HepG2 (cell line): ENCODE results near the gene SAMD14. TPM values are rescaled to one million over a fixed set of nuclear protein-coding genes. Genes with fewer than 3 reads are reported as not detected.
A peak's percentile ranks its signal among the peaks of the same experiment; 100 is the strongest.

ENCODE experiments used
- HNRNPL ChIP-seq: fragments of 200-400 bp; formaldehyde crosslinking; IDR thresholded peaks from 2 replicates; pipeline ENCODE4 v1.6.1; 2017; ENCODE audit warnings: mild to moderate bottlenecking, low read depth, low read length
- HNRNPLL ChIP-seq: fragments of 200-400 bp; formaldehyde crosslinking; IDR thresholded peaks from 2 replicates; pipeline ENCODE4 v1.6.1; 2017; ENCODE audit warnings: mild to moderate bottlenecking, low read depth, low read length; ENCODE audit not compliant: poor library complexity, severe bottlenecking
- KLF15 ChIP-seq: sonication (generic); formaldehyde crosslinking; IDR thresholded peaks from 2 replicates; pipeline ENCODE4 v1.8.1; 2023; ENCODE audit warnings: borderline replicate concordance, mild to moderate bottlenecking, inconsistent platforms, missing genetic modification reagents, mixed read lengths
- MED13 ChIP-seq: sonication (generic); formaldehyde crosslinking; IDR thresholded peaks from 2 replicates; pipeline ENCODE4 v1.5.0; 2020; ENCODE audit warnings: missing genetic modification reagents
- PHF8 ChIP-seq: sonication (generic); formaldehyde crosslinking; IDR thresholded peaks from 2 replicates; pipeline ENCODE4 v1.5.0; 2020; ENCODE audit warnings: missing genetic modification reagents
- RFXAP ChIP-seq: sonication (generic); formaldehyde crosslinking; IDR thresholded peaks from 2 replicates; pipeline ENCODE4 v1.4.0; 2020; ENCODE audit warnings: missing genetic modification reagents, borderline replicate concordance
- TGIF2 ChIP-seq: IDR thresholded peaks from 2 replicates; pipeline ENCODE4 v1.6.1; 2016; ENCODE audit warnings: control low read depth, missing compliant biosample characterization
- ZBTB7B ChIP-seq: sonication (generic); formaldehyde crosslinking; IDR thresholded peaks from 2 replicates; pipeline ENCODE4 v1.4.0; 2020; ENCODE audit warnings: missing genetic modification reagents
- ZNF124 ChIP-seq: sonication (generic); formaldehyde crosslinking; IDR thresholded peaks from 2 replicates; pipeline ENCODE4 v1.4.0; 2020; ENCODE audit warnings: missing genetic modification reagents
- ZNF17 ChIP-seq: sonication (generic); formaldehyde crosslinking; IDR thresholded peaks from 2 replicates; pipeline ENCODE4 v1.5.0; 2020; ENCODE audit warnings: mild to moderate bottlenecking, missing genetic modification reagents
- ZNF24 ChIP-seq: fragments of 450-650 bp; IDR thresholded peaks from 2 replicates; pipeline ENCODE4 v1.6.1; 2017; ENCODE audit warnings: antibody characterized with exemption, mild to moderate bottlenecking
- ZNF747 ChIP-seq: sonication (generic); formaldehyde crosslinking; IDR thresholded peaks from 2 replicates; pipeline ENCODE4 v1.8.1; 2023; ENCODE audit warnings: missing genetic modification reagents, mild to moderate bottlenecking, borderline replicate concordance
- ZNF878 ChIP-seq: sonication (generic); formaldehyde crosslinking; IDR thresholded peaks from 2 replicates; pipeline ENCODE4 v1.8.1; 2023; ENCODE audit warnings: mild to moderate bottlenecking, missing genetic modification reagents, moderate library complexity
- polyA plus RNA-seq, 8 experiments: library from polyadenylated mRNA; depleted of rRNA in 3 of 8; stranded (reverse) in 7 of 8; unstranded in 1 of 8; fragments of >200 nt; fragmentation: Illumina TruSeq in 4 of 8; extraction: Trizol in 4 of 8; gene quantifications; 2 replicates each; pipeline versions ENCODE4 v1.2.1 to v1.2.3, GENCODE V29; 2011 to 2016; ENCODE audit warnings: low read depth in 4 of 8, missing spikeins in 1 of 8, mixed read lengths in 1 of 8; ENCODE audit not compliant: insufficient read depth in 1 of 8
- total RNA-seq, 5 experiments: library from RNA; depleted of rRNA; stranded (reverse); fragments of >200 nt; fragmentation: Illumina TruSeq; extraction: Trizol; gene quantifications; 2 replicates each; pipeline ENCODE4 v1.2.3, GENCODE V29; 2016; ENCODE audit warnings: low read depth in 1 of 5
- TF ChIP-seq, protein P1 (sequence below): sonication (generic); formaldehyde crosslinking; conservative IDR thresholded peaks from 2 replicates; pipeline ENCODE4 v1.4.0; 2020; ENCODE audit warnings: missing genetic modification reagents
- TF ChIP-seq, protein P2 (sequence below): sonication (generic); formaldehyde crosslinking; IDR thresholded peaks from 2 replicates; pipeline ENCODE4 v1.4.0; 2020; ENCODE audit warnings: mild to moderate bottlenecking, missing genetic modification reagents
- TF ChIP-seq, protein P3 (sequence below): sonication (generic); formaldehyde crosslinking; IDR thresholded peaks from 2 replicates; pipeline ENCODE4 v1.5.0; 2020; ENCODE audit warnings: mild to moderate bottlenecking, missing genetic modification reagents
- TF ChIP-seq, protein P4 (sequence below): IDR thresholded peaks from 2 replicates; pipeline ENCODE4 v1.6.1; 2016; ENCODE audit warnings: mild to moderate bottlenecking
- TF ChIP-seq, protein P5 (sequence below): sonication (generic); formaldehyde crosslinking; IDR thresholded peaks from 2 replicates; pipeline ENCODE4 v1.4.0; 2020; ENCODE audit warnings: low read depth, mild to moderate bottlenecking, missing genetic modification reagents
- TF ChIP-seq, protein P6 (sequence below): fragments of 450-650 bp; IDR thresholded peaks from 2 replicates; pipeline ENCODE4 v1.6.1; 2016

Gene SAMD14
- total and polyA plus RNA-seq, 2 of the 13 experiments (the other 11 are each of a cell fraction or from before 2014, with no cell fraction given): 0.07 to 0.22 TPM

DNA sequence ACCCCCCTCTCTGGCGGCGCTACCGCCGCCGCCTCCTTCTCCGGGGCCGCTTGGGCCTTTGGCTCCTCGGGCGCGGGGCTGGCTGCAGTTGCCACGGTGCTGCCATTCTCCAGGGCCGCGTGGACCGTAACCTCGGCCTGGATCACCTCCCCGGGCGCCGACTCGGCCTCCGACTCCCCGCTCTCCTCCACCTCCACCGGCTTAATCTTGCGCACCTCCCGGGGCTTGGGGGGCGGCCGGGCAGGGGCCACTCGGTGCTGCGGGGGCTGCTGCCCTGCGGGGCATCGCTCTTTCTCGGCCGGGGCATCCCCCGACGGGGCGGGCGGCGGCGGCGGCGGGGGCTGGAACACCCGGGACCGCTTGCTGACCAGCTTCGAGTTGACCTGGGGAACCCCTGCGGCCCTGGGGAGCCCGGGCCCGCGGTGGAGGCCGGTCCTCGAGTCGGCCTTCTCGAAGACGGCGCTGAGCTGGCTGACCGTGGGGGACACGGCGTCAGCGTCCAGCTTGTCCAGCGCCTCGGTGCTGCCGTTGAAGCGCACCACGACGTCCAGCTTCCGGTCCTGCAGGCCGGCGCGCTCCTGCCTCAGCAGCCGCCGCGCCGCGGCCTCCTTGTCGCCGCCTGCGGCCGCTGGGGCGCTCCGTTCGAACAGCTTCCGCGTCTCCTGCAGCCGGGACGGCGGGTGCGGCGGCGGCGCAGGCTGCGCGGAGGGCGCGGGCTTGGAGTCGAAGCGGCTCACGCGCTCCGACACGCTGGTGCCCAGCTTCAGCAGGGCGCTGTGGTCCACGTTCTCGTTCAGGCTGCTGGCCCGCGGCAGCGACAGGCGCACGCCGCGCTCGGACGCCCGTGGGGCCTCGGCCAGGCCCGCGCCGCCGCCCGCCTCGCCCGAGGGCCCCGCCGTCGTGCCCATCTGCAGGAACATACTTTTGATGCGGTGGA is 19.7 kb upstream of the SAMD14 start (continued):
- TF ChIP-seq, protein P1, sequence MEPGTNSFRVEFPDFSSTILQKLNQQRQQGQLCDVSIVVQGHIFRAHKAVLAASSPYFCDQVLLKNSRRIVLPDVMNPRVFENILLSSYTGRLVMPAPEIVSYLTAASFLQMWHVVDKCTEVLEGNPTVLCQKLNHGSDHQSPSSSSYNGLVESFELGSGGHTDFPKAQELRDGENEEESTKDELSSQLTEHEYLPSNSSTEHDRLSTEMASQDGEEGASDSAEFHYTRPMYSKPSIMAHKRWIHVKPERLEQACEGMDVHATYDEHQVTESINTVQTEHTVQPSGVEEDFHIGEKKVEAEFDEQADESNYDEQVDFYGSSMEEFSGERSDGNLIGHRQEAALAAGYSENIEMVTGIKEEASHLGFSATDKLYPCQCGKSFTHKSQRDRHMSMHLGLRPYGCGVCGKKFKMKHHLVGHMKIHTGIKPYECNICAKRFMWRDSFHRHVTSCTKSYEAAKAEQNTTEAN (CRISPR knock-in tag): peak; percentile 60; the same call in 1 of the 2 replicates
- TF ChIP-seq ZNF24 (no peak), HNRNPL (peak; percentile 23; the same call in 1 of the 2 replicates), PHF8 (CRISPR knock-in tag) (peak; percentile 51), ZNF124 (CRISPR knock-in tag) (no peak), HNRNPLL (peak; percentile 99), KLF15 (CRISPR knock-in tag) (peak; percentile 74; the same call in 1 of the 2 replicates), ZNF878 (CRISPR knock-in tag) (no peak), TGIF2 (CRISPR knock-in tag) (no peak), RFXAP (CRISPR knock-in tag) (peak; percentile 66; the same call in 1 of the 2 replicates), ZBTB7B (CRISPR knock-in tag) (no peak), ZNF747 (no peak), MED13 (CRISPR knock-in tag) (no peak), ZNF17 (CRISPR knock-in tag) (no peak)
- TF ChIP-seq, protein P2, sequence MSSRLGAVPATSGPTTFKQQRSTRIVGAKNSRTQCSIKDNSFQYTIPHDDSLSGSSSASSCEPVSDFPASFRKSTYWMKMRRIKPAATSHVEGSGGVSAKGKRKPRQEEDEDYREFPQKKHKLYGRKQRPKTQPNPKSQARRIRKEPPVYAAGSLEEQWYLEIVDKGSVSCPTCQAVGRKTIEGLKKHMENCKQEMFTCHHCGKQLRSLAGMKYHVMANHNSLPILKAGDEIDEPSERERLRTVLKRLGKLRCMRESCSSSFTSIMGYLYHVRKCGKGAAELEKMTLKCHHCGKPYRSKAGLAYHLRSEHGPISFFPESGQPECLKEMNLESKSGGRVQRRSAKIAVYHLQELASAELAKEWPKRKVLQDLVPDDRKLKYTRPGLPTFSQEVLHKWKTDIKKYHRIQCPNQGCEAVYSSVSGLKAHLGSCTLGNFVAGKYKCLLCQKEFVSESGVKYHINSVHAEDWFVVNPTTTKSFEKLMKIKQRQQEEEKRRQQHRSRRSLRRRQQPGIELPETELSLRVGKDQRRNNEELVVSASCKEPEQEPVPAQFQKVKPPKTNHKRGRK: no peak
- TF ChIP-seq, protein P3, sequence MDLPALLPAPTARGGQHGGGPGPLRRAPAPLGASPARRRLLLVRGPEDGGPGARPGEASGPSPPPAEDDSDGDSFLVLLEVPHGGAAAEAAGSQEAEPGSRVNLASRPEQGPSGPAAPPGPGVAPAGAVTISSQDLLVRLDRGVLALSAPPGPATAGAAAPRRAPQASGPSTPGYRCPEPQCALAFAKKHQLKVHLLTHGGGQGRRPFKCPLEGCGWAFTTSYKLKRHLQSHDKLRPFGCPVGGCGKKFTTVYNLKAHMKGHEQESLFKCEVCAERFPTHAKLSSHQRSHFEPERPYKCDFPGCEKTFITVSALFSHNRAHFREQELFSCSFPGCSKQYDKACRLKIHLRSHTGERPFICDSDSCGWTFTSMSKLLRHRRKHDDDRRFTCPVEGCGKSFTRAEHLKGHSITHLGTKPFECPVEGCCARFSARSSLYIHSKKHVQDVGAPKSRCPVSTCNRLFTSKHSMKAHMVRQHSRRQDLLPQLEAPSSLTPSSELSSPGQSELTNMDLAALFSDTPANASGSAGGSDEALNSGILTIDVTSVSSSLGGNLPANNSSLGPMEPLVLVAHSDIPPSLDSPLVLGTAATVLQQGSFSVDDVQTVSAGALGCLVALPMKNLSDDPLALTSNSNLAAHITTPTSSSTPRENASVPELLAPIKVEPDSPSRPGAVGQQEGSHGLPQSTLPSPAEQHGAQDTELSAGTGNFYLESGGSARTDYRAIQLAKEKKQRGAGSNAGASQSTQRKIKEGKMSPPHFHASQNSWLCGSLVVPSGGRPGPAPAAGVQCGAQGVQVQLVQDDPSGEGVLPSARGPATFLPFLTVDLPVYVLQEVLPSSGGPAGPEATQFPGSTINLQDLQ (CRISPR knock-in tag): no peak
- TF ChIP-seq, protein P4, sequence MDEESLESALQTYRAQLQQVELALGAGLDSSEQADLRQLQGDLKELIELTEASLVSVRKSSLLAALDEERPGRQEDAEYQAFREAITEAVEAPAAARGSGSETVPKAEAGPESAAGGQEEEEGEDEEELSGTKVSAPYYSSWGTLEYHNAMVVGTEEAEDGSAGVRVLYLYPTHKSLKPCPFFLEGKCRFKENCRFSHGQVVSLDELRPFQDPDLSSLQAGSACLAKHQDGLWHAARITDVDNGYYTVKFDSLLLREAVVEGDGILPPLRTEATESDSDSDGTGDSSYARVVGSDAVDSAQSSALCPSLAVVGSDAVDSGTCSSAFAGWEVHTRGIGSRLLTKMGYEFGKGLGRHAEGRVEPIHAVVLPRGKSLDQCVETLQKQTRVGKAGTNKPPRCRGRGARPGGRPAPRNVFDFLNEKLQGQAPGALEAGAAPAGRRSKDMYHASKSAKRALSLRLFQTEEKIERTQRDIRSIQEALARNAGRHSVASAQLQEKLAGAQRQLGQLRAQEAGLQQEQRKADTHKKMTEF: 0 out of 2 replicates have a peak, but pooled peaks have one; percentile 15
- TF ChIP-seq, protein P5, sequence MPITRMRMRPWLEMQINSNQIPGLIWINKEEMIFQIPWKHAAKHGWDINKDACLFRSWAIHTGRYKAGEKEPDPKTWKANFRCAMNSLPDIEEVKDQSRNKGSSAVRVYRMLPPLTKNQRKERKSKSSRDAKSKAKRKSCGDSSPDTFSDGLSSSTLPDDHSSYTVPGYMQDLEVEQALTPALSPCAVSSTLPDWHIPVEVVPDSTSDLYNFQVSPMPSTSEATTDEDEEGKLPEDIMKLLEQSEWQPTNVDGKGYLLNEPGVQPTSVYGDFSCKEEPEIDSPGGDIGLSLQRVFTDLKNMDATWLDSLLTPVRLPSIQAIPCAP: 0 out of 2 replicates have a peak, but pooled peaks have one; percentile 26
- TF ChIP-seq, protein P6, sequence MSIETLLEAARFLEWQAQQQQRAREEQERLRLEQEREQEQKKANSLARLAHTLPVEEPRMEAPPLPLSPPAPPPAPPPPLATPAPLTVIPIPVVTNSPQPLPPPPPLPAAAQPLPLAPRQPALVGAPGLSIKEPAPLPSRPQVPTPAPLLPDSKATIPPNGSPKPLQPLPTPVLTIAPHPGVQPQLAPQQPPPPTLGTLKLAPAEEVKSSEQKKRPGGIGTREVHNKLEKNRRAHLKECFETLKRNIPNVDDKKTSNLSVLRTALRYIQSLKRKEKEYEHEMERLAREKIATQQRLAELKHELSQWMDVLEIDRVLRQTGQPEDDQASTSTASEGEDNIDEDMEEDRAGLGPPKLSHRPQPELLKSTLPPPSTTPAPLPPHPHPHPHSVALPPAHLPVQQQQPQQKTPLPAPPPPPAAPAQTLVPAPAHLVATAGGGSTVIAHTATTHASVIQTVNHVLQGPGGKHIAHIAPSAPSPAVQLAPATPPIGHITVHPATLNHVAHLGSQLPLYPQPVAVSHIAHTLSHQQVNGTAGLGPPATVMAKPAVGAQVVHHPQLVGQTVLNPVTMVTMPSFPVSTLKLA: no peak
